PC-3 (cell line): ENCODE data around the gene PANK4.
"Not testable (repeated sequence)": the region's sequence is repeated elsewhere in the genome, so short reads cannot be mapped to it uniquely, and the experiment has no call there.

Experiments used
- EZH2 ChIP-seq: fragments of 300-600 bp; sonication (generic); IDR thresholded peaks from one replicate; pipeline ENCODE4 v1.6.1; 2017; ENCODE audit warnings: antibody characterized with exemption, mild to moderate bottlenecking, low read length; ENCODE audit not compliant: unreplicated experiment
- EZH2phosphoT487 ChIP-seq: fragments of 300-600 bp; sonication (generic); IDR thresholded peaks from 2 replicates; pipeline ENCODE4 v1.6.1; 2018; ENCODE audit warnings: mild to moderate bottlenecking, antibody characterized with exemption, low read length, borderline replicate concordance
- TF ChIP-seq, protein P1 (sequence below): fragments of 300-600 bp; sonication (generic); conservative IDR thresholded peaks from 2 replicates; pipeline ENCODE4 v1.5.1; 2017; ENCODE audit warnings: antibody characterized with exemption, low read depth, mild to moderate bottlenecking, low read length

DNA sequence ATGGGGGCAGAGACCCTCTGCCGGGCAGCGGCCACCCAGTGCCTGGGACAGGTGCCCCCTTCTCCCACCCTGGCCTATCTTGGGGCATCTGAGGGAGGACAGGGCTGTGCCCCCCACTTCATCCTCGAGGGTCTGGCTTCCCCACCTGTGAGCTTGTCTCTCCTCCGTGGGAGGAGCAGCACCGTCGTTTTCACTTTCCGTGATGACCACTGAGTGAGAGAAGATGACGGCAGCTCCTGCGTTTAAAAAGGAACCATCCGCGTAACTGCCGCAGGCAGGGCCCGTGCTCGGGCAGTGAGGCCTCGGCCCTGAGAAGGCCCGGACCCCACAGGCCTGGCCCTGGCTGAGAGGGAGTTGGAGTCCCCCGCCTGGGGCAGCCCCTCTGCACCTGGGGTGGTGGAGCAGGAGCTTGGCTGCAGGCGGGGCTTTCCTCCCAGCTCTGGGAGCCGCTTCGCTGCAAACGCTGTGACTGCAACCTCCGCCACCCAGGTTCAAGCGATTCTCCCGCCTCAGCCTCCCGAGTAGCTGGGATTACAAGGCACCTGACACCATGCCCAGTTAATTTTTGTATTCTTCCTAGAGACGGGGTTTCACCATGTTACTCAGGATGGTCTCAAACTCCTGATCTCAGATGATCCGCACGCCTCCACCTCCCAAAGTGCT lies 23.1 kb upstream of the PANK4 start:
- TF ChIP-seq, protein P1, sequence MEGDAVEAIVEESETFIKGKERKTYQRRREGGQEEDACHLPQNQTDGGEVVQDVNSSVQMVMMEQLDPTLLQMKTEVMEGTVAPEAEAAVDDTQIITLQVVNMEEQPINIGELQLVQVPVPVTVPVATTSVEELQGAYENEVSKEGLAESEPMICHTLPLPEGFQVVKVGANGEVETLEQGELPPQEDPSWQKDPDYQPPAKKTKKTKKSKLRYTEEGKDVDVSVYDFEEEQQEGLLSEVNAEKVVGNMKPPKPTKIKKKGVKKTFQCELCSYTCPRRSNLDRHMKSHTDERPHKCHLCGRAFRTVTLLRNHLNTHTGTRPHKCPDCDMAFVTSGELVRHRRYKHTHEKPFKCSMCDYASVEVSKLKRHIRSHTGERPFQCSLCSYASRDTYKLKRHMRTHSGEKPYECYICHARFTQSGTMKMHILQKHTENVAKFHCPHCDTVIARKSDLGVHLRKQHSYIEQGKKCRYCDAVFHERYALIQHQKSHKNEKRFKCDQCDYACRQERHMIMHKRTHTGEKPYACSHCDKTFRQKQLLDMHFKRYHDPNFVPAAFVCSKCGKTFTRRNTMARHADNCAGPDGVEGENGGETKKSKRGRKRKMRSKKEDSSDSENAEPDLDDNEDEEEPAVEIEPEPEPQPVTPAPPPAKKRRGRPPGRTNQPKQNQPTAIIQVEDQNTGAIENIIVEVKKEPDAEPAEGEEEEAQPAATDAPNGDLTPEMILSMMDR: not testable (repeated sequence)
- TF ChIP-seq EZH2phosphoT487, EZH2: not testable (repeated sequence)
